Fibroblast of mammary gland (primary cell): ENCODE measurements around the gene QSOX1.

Source experiments
- DNase-seq: peaks from one replicate; pipeline ENCODE4 v3.0.0-alpha.2; 2010; ENCODE audit warnings: low read depth
- H3K4me3 ChIP-seq: 2 replicates; pipeline ENCODE4 v1.5.1; 2011; ENCODE audit warnings: low read depth, mild to moderate bottlenecking, low read length, moderate library complexity; ENCODE audit not compliant: control insufficient read depth
- CTCF ChIP-seq: conservative IDR thresholded peaks from 2 replicates; pipeline ENCODE4 v1.5.1; 2011; ENCODE audit warnings: low read depth, low read length, inconsistent platforms; ENCODE audit not compliant: control insufficient read depth, insufficient read depth

Gene QSOX1

GRCh38 chr1:180136331-180136967 lies 18.2 kb upstream of the QSOX1 start:
- TF ChIP-seq CTCF: no peak
- DNase-seq: no peak
- no peak overlapping the region for H3K4me3 ChIP-seq

- DNase-seq: no peak
- no peak overlapping the region for H3K4me3 ChIP-seq
- TF ChIP-seq CTCF: no peak
These were observed 17.7 kb upstream of the QSOX1 start for GRCh38 chr1:180136968-180137356.

GRCh38 chr1:180137776-180138175 lies 16.9 kb upstream of the QSOX1 start:
- DNase-seq: no peak
- H3K4me3 ChIP-seq: no peak overlapping the region
- TF ChIP-seq CTCF: no peak

- no peak overlapping the region for H3K4me3 ChIP-seq
- no peak for TF ChIP-seq CTCF
- DNase-seq: no peak
These were observed 13.2 kb upstream of the QSOX1 start for GRCh38 chr1:180141381-180141934.

- TF ChIP-seq CTCF: no peak
- no peak overlapping the region for H3K4me3 ChIP-seq
- no peak for DNase-seq
These were observed 11.3 kb upstream of the QSOX1 start for GRCh38 chr1:180143359-180143758.

GRCh38 chr1:180144659-180145357 lies 9.9 kb upstream of the QSOX1 start:
- H3K4me3 ChIP-seq: no peak overlapping the region
- no peak for DNase-seq
- no peak for TF ChIP-seq CTCF
